NCI-H1105 treated with DMSO at 0.1 percent for 48 hours (cell line): ENCODE measurements around the gene SRRM3.
"Not testable (repeated sequence)": the region's sequence is repeated elsewhere in the genome, so short reads cannot be mapped to it uniquely, and the experiment has no call there.

Source experiments
- DNase-seq: peaks from one replicate; lab custom pipeline; 2025; lab: John Stamatoyannopoulos, UW

Gene SRRM3

DNA sequence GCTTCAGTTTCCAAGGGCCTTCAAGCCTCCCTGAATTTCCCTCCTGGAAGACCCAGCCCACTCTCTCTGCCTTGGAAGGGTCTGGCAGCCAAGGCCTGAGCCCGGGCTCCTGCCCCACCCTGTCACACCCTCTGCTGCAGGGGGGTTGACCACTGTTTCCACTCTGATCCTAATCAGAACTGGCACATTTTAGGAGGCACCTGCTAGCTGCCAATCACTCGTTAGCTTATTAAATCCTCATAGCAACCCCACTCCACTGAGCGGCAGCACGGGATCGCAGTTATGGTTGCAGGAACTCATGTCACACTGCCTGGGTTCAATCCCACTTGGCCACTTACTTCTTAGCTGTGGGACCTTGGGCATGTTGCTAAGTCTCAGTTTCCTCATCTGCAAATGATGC, 113.7 kb downstream of the SRRM3 start:
- no peak for DNase-seq

DNA sequence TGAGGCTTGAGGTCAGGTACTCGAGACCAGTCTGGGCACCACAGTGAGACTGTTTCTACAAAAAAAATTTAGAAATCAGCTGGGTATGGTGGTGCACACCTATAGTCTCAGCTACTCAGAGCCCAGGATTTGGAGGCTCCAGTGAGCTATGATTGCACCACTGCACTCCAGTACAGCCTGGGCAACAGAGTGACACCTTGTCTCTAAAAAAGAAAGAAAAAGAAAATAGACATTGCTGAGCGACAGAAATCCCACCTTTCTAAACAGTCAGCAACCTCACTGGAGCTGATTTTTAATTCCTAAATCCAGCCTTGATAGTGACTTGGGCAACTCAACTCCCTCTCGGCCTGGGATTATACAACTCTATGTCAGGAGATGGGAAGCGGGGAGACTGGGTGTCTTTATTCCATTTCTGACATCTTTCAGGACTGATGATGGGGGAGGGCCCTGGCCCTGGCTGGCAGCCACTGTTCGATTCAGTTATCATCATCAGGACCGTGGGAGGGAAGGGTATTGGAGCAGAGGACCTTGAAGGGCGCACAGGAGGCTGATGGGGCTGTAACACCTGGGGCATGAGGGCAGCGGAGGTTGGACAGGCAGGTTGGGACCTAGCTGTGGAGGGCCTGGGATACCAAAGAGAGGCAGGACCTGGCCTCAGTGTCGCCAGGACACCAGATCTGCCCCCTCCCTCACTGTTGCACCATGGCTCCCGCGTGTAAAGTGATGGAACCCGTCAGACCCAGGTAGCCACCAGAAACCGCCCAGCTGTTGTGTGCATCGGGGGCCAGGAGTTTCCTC, 115.5 kb downstream of the SRRM3 start:
- DNase-seq = no peak

DNA sequence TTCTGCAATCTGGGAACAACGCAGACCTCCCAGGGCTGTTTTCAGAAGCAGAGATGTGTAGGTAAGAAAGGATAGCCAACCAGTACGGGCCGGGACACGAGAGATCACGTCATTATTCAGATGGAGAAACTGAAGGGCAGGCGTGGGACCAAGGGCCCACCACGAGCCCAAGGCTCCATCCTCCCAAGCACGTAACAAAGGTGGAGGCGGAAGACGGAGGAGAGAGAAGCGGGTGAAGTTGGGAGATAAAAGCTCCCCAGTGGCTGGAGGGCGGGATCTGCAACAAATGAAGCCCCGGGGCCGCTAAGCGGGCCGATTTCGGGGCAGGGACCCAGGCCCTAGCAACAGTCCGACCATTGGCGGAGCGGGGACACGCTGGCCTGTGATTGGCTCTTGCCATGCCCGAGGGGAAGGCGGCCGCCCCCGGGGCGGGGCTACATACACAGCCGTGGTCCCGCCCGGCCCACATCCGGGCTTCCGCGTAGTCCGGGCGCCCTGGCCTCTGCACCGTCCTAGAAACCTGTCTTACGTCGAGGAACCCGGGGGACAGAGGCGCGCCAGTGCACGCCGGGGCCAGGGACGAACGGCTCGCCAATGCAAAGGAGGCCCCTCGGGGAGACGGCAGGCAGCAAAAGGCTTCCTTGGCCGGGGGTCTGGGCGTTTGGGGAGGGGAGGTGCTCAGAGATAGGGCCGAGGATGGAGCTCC, 116.2 kb downstream of the SRRM3 start:
- DNase-seq = peak; percentile 97

DNA sequence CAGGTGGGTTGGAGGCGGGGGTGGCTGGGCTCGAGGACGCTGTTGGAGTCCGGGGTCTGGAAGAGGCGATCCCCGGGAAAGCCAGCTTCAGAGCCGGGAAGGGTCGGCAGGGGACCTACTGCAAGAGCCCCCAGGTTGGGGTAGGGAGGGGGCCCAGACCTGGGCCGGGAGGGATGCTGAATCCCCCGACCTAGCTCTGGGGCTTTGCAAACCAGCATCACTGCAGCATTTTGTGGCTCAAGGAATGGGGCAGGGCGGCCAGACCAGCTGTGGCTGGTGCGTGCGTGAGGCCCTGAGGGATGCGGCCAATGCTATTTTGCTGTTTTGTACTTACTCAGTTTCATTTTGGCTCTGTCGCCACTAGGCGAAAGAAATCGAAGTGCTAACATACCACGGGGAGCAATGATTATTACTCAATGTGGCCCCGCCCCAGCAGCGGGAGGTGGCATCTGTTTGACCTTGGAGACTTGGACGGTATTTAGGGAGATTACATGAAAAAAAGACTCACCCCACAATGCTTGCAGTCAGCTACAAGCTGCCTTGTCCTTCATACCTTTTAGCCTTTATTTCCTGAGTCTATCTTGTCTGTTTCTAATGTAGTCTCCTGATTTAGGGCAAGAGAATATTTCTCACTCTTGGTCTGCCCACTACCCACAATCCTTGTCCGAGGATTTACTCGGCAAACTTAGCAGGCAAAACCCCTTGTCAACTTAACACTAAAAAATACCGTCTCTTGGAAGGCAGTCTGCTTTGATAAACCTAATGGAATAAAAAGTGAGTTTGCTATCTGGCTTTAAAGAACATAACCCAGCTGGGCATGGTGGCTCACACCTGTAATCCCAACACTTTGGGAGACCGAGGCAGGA, 117.0 kb downstream of the SRRM3 start:
- DNase-seq = peak; percentile 49

DNA sequence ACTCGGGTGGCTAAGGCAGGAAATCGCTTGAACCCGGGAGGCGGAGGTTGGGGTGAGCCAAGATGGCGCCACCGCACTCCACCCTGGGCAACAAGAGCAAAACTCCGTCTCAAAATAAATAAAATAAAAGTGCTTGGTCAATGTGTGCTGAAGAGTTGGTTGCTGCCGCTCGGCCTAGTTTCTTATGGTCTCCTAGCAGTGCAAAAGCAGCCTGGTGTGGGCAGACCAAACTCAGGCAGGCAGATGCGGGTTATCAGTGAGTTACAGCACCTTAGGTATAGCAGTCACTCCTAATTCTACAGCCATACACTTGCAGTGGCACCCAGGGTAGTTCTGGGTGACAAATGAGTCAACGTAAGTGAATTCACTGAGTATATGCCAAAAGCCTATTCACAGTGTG, 123.4 kb downstream of the SRRM3 start:
- DNase-seq = no peak

DNA sequence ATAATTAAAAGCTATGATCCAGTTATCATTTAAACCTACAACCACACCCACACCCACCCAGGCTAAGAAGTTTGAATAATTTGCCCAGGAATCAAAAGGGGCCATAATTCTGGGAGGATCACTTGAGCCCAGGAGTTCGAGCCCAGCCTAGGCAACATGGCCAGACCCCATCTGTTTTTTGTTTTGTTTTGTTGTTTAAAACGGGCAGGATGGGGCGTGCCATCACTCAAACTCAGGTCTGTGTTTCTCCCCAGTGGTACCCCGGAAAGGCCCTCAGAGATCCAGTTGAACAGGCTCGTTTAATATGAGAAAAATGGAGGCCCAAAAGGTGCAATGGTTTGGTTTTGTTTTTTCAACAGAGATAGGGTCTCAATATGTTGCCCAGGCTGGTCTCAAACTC, 124.1 kb downstream of the SRRM3 start:
- DNase-seq = no peak

DNA sequence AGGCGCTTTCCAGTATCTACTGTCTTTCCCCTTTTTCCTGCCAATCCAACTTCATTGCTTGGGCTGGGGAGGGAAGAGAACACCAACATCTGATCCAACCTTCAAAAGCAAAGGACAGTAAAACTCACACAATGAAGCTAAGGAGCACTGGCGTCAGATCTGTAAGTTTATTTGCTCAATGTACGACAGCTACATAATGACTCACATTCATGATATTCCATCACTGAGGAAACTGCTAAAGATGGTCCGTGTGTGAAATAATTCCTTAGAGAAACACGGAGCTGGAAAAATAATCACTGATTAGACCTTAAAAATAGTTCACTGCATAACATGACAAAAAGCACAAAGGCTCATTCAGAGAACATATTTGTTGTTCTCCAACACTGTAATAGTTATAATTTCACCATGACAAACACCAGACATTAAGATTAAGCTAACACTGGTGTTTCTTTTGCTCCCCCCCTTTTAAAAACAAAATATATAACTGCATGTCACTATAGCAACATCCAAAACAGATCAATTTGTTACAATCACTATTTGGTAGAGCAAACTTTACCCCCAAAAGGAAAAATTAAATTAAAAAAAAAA, 125.0 kb downstream of the SRRM3 start:
- DNase-seq = no peak

DNA sequence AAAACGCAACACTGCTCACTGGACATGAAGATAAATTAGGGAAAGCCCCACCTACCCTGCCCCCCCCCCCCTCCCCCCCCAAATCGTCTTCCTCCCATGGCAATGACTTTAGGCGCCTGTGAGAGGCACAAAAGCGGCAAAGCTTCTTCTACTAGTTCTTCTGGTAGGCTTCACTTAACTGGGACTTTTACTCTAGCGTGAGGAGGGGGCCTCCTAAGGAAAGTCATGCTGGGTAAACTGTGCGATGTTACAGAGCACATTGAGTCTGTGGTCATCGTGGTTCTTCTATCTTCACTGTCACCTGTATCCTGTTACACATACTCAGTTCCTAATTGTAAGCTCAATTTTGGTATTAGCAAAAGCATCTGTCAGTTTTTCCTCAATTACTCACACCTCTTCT, 125.9 kb downstream of the SRRM3 start:
- no peak for DNase-seq

DNA sequence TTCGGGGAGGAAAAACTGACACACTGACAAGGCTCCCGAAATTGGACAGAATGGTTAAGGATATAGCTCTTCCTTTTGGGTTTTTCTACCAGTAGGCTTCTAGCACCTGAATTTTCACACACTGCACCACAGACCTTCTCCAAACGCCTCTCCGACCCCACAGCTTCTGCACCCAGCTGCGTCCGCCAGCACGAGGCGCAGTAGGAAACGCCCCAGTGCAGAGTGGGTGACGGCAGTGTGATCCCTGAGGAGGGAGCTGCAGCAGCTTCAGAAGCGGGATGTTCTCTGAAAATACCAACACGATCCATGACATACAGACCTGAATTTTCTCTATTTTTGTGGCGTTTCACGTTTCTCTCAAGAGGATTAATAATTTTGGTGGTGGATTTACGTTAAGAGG, 126.7 kb downstream of the SRRM3 start:
- no peak for DNase-seq

DNA sequence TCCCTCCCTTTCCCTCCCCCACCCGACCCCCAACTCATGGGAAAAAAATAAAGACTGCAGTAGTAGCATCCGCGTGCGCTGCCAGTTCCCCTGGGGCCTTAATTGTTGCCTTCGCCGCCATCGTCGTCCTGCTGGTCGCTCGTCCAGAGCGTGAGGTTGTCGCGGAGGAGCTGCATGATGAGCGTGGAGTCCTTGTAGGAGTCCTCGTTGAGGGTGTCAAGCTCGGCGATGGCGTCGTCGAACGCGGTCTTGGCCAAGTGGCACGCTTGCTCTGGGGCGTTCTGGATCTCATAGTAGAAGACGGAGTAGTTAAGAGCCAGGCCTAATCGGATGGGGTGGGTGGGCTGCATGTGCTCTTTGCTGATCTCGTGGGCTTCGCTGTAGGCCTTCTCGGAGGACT, 127.8 kb downstream of the SRRM3 start:
- DNase-seq = no peak

DNA sequence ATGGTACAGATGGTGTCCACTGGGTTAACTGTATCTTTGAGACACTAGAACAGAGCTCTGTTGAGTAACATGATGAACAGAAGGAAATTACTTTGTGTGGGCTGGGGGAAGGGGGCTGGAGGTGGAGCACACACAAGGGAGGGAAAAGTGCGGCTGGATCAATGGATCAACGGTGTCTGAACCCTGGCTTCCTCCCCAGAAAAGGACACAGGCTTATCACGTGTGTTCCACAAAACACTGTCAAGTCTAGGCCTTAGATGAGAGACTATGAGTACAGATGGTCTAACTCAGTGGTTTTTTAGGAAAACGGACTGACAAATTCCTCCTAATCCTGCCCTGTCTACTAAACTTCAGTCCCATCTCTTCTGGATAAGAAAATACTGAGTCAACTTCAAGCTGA, 128.6 kb downstream of the SRRM3 start:
- DNase-seq = no peak

DNA sequence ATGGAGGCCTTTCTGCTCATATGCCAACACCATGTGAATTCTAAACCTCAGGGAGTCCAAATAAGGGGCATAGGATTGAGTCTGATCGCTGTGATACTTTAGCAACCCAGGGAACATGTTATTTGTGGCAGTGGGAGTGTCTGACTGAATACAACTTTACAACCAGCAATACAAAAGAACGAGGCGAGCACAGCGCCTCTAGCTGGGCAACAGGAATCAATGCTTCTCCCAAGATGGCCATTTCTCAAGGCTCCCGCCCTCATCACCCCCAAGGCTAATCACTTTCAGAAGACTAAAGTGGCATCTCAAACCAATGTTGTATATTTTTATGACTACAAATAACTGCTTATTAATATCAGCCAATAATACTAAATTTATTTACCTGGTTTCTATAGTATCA, 129.0 kb downstream of the SRRM3 start:
- DNase-seq = no peak

DNA sequence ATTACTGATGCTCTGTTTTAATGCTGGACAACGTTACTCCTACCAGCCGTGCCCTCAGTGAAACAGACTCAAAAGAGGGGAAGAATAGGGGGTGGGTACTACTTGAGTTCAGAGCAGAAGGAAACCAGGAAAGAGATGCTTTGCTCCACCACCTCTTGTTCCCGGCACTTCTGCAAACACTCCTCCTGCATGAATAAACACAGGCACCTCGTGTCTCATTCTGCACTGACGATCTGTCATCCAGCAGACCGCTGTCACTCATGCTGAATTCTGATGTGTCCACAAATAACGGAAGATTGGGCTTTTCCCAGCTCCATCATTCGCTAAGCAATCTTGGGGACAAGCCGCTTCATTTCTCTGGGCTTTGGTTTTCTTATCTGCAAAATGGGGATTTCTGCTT, 130.4 kb downstream of the SRRM3 start:
- DNase-seq = no peak

DNA sequence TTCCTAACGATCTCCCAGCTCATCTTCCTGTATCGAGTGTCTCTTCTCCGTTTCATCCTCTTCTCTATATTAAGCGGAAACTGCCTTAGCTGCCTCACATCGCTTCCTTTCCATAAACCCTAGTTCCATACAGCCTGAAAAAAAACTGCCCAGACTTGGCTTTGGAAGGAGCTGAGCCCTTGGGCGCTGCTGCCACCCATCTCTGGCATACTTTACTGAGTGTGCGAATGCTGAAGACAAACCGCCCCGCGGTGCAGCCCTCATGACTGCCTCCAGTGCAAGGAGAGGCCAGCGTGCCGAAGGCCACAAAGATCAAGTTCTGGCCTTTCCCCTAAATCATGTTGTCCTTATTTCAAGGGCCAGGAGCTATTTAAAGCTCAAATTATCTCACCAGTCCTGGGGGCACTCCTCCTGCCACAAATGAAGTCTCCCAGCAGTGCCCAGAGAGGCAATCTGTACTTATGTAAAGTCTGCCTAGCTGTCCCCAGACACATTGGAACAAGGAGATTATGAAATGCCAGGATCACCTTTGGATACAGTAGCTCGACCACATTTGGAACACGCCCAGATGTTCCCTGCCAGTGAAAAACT, 131.9 kb downstream of the SRRM3 start:
- no peak for DNase-seq

DNA sequence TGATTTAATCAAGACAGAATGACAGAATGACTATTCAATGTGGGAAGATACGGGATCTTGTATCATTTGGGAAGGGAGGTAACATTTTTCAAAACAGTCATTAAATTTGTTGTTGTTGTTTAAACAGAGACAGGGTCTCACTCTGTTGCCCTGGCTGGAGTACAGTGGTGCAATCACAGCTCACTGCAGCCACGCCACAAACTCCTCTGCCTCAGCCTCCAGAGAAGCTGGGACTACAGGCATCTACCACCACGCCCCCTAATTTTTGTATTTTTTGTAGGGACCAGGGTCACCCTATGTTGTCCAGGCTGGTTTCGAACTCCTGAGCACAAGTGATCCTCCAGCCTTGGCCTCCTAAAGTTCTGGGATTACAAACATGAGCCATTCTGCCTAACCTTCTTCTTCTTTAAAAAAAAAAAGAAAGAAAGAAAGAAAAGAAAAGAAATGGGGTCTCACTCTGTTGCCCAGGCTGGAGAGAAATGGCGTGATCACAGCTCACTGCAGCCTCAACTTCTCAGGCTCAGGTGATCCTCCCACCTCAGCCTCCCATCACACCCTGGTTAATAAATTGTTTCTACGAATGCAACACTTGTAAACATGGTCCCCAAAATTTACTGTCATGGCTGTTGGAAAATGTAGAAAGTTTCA, 132.7 kb downstream of the SRRM3 start:
- no peak for DNase-seq

DNA sequence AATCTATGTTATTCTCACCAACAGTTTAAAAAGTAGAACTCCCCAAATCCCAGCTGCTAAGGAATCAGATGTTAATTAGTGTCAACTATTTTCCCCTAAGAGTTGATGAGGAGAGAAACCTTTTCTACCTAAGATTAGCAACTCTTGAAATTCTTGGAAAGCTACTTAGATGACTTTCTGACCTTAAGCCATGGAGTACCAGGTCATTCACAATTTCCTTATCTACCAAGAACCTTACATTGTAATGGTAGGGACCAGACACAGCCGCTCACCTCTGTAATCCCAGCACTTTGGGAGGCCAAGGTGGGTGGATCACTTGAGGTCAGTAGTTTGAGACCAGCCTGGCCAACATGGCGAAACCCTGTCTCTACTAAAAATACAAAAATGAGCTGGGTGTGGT, 133.7 kb downstream of the SRRM3 start:
- DNase-seq = not testable (repeated sequence)

DNA sequence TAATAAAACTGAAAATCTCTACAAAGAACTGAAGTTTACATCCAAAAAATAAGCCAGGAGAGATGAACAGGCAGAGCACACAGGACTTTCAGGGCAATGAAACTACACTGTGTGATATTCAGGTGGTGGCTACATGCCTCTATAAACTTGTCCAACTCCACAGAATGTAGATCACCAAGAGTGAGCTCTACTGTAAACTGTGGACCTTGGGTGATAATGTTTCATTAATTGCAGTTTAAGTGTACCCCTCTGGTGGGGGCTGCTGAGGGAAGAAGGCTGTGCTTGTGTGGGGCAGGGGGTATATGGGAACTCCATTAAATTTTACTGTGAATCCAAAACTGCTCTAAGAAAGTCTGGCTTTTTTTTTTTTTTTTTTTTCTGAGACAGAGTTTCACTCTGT, 134.4 kb downstream of the SRRM3 start:
- no peak for DNase-seq
